ENCODE measurements around the gene PTPRN2. TPM values are rescaled to one million over a fixed set of nuclear protein-coding genes. Genes with fewer than 3 reads are reported as not detected.

PTPRN2 gene
- total RNA-seq, 2 experiments from 2014 or later, result 0.70 TPM; not detected in 1

DNA sequence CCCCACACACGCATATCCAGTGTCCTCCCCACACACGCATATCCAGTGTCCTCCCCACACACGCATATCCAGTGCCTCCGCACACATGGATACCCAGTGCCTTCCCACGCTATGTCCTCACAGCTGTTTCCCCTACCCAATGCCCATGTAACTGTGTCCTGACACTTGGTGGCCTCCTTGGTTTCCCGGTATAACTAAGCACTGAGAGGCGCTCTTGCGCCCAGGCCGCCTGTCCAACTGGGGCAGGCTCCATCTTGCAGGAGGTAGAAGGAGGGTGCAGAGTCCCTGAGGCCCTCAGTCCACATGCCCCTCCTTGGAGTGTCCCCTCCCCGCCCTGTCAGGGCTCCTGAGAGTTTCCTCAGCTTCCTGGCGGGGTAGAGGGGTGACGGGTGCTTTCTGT is 715.2 kb downstream of the PTPRN2 start:
- POLR2A ChIA-PET, result no interaction called here
- Histone ChIP-seq H3K36me3 (ENCODE audit: insufficient read depth, low read length) (no peaks in the 10 kb centered on the region), H3K4me1 (ENCODE audit: insufficient read depth, low read length, poor library complexity, severe bottlenecking) (no peaks in the 10 kb centered on the region), H3K79me2 (ENCODE audit: insufficient read depth, low read depth, low read length) (no peaks in the 10 kb centered on the region), H3K4me2 (ENCODE audit: low read length) (no peak overlapping the region), H2AFZ (ENCODE audit: low read length) (no peak overlapping the region), H4K20me1 (ENCODE audit: insufficient read depth, low read length) (no peaks in the 10 kb centered on the region), H3K9me2 (ENCODE audit: insufficient read depth, low read length) (no peaks in the 10 kb centered on the region), H3K9me3 (ENCODE audit: low read length) (no peaks in the 10 kb centered on the region), H3K27ac (ENCODE audit: low read depth, low read length, poor library complexity, severe bottlenecking) (no peak overlapping the region), H3K4me3 (ENCODE audit: low read depth, low read length, poor library complexity, severe bottlenecking) (no peak overlapping the region)
- intact Hi-C loops (cut with micrococcal nuclease; ENCODE audit: unreplicated experiment), result no loop called here
- DNase-seq (ENCODE audit: low spot score), result no peak
- CTCF ChIA-PET (ENCODE audit: unreplicated experiment), result no interaction called here
- BruUV-seq (replicated peaks), result no TSS peak
- no peak for TF ChIP-seq EZH2phosphoT487 (IDR thresholded peaks at IDR 0.05; ENCODE audit: borderline replicate concordance, low read depth, low read length)
- TF ChIP-seq, protein P1, sequence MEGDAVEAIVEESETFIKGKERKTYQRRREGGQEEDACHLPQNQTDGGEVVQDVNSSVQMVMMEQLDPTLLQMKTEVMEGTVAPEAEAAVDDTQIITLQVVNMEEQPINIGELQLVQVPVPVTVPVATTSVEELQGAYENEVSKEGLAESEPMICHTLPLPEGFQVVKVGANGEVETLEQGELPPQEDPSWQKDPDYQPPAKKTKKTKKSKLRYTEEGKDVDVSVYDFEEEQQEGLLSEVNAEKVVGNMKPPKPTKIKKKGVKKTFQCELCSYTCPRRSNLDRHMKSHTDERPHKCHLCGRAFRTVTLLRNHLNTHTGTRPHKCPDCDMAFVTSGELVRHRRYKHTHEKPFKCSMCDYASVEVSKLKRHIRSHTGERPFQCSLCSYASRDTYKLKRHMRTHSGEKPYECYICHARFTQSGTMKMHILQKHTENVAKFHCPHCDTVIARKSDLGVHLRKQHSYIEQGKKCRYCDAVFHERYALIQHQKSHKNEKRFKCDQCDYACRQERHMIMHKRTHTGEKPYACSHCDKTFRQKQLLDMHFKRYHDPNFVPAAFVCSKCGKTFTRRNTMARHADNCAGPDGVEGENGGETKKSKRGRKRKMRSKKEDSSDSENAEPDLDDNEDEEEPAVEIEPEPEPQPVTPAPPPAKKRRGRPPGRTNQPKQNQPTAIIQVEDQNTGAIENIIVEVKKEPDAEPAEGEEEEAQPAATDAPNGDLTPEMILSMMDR (conservative IDR thresholded peaks at IDR 0.05; ENCODE audit: low read length), result no peak

DNA sequence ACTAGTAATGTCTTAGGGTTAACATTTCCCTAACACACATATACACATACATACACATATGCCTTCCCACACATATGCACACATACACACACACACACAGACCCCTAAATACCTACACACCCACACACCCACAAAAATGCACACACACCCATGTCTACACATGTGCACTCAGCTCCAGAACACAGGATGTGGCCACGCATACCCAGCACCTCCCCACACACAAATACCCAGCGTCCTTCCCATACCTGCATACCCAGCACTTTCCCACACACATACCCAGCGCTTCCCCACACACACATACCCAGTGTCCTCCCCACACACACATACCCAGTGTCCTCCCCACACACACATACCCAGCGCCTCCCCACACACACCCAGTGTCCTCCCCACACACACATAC is 715.9 kb downstream of the PTPRN2 start:
- H3K9me3 ChIP-seq (ENCODE audit: low read length), result no peaks in the 10 kb centered on the region
- no peak overlapping the region for H2AFZ ChIP-seq (ENCODE audit: low read length)
- POLR2A ChIA-PET, result no interaction called here
- no peaks in the 10 kb centered on the region for H3K9me2 ChIP-seq (ENCODE audit: insufficient read depth, low read length)
- DNase-seq (ENCODE audit: low spot score), result no peak
- no peaks in the 10 kb centered on the region for H3K79me2 ChIP-seq (ENCODE audit: insufficient read depth, low read depth, low read length)
- BruUV-seq (replicated peaks), result no TSS peak
- no peak overlapping the region for H3K4me2 ChIP-seq (ENCODE audit: low read length)
- CTCF ChIA-PET (ENCODE audit: unreplicated experiment), result no interaction called here
- H4K20me1 ChIP-seq (ENCODE audit: insufficient read depth, low read length), result no peaks in the 10 kb centered on the region
- intact Hi-C loops (cut with micrococcal nuclease; ENCODE audit: unreplicated experiment), result no loop called here
- H3K36me3 ChIP-seq (ENCODE audit: insufficient read depth, low read length), result no peaks in the 10 kb centered on the region
- H3K4me1 ChIP-seq (ENCODE audit: insufficient read depth, low read length, poor library complexity, severe bottlenecking), result no peaks in the 10 kb centered on the region
- no peak for TF ChIP-seq EZH2phosphoT487 (IDR thresholded peaks at IDR 0.05; ENCODE audit: borderline replicate concordance, low read depth, low read length)
- TF ChIP-seq, protein P1 (conservative IDR thresholded peaks at IDR 0.05; ENCODE audit: low read length), result no peak
- no peak overlapping the region for H3K27ac ChIP-seq (ENCODE audit: low read depth, low read length, poor library complexity, severe bottlenecking)
- no peak overlapping the region for H3K4me3 ChIP-seq (ENCODE audit: low read depth, low read length, poor library complexity, severe bottlenecking)

DNA sequence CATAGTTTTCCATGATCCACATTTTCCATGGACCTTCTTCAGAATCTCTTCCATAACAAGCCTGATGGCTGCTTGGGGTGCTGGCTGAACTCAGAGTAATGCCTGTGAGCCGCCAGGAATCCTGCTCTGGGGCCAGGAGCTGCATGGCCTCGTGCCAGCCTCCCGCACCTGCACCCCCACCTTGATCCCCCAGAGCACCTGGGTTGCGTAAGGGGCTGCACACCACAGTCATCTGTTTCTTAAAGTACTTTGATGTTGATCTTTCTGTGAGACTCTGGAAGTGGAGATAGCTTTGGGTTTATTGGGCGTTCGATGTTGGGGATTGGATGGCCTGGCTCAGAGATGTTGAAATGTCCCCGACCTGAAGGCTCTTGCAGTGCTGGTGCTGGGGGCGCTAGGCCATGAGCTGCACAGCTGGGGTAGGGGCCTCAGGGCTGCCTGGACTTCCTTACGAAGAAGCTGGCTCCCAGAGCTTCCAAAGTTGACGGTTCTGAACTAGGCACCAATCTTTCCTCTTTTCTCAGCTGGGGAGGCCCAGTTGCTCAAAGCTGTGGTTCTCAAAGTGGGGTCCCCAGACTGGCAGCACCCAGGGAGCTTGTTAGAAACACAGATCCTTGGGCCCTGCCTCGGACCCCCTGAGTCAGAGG is 716.9 kb downstream of the PTPRN2 start:
- Histone ChIP-seq H2AFZ (ENCODE audit: low read length) (no peak overlapping the region), H3K9me3 (ENCODE audit: low read length) (no peaks in the 10 kb centered on the region), H3K9me2 (ENCODE audit: insufficient read depth, low read length) (no peaks in the 10 kb centered on the region), H3K4me3 (ENCODE audit: low read depth, low read length, poor library complexity, severe bottlenecking) (no peak overlapping the region), H4K20me1 (ENCODE audit: insufficient read depth, low read length) (no peaks in the 10 kb centered on the region), H3K27ac (ENCODE audit: low read depth, low read length, poor library complexity, severe bottlenecking) (no peak overlapping the region), H3K79me2 (ENCODE audit: insufficient read depth, low read depth, low read length) (no peaks in the 10 kb centered on the region), H3K36me3 (ENCODE audit: insufficient read depth, low read length) (no peaks in the 10 kb centered on the region), H3K4me2 (ENCODE audit: low read length) (no peak overlapping the region), H3K4me1 (ENCODE audit: insufficient read depth, low read length, poor library complexity, severe bottlenecking) (no peaks in the 10 kb centered on the region)
- ChIA-PET POLR2A (no interaction called here), CTCF (ENCODE audit: unreplicated experiment) (no interaction called here)
- intact Hi-C loops (cut with micrococcal nuclease; ENCODE audit: unreplicated experiment), result no loop called here
- no peak for DNase-seq (ENCODE audit: low spot score)
- no TSS peak for BruUV-seq (replicated peaks)
- TF ChIP-seq EZH2phosphoT487 (IDR thresholded peaks at IDR 0.05; ENCODE audit: borderline replicate concordance, low read depth, low read length), result no peak
- TF ChIP-seq, protein P1 (conservative IDR thresholded peaks at IDR 0.05; ENCODE audit: low read length), result no peak

Measured in OCI-LY7 (cell line).